Stimulated activated naive CD4-positive, alpha-beta T cell treated with Interleukin-2 at 50 U/mL for 16 hours (primary cell): Measurements from ENCODE around the gene DUS2.
"Not testable (repeated sequence)": the region's sequence is repeated elsewhere in the genome, so short reads cannot be mapped to it uniquely, and the experiment has no call there.

Experiments used
- DNase-seq: peaks from one replicate; lab custom pipeline; 2025; lab: John Stamatoyannopoulos, UW

The DUS2 gene

DNA sequence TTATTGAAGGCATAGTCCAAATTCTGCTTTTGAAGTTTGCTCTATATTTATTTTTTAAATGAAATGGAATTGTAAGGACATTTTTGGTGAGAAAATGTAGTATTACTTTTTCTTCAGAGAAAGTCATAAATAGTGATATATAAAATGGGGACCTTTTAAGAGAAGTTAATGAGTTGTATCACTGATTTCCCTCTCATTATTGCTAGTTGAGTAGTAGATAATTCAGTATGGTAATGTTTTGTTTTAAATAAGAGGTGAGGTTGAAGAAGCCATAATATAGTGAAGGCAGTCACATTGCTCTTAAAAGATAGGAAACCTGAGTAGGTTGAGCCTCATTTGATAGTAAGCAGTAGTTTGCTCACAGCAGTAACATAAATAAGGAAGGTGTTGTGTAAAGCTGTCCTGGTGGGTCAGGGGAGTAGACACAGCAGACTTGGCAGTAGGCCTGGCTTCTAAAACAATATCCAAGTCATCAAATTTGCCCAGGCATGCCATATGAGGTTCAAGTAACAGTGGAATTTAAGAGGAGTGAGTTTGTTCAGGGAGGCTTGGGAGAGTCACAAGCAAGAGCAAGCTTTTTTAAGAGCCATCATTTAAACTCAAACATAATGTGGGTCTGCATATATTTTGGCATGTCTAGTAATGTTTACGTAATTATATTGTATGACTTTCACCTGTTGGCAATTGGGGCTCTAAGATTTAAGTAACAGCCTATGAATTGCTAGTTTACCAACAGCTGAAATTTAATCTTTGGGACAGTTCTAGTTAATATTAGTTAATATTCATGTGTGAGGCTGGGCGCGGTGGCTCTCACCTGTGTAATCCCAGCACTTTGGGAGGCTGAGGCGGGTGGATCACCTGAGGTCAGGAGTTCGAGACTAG, 68.5 kb downstream of the DUS2 start:
- DNase-seq = no peak

DNA sequence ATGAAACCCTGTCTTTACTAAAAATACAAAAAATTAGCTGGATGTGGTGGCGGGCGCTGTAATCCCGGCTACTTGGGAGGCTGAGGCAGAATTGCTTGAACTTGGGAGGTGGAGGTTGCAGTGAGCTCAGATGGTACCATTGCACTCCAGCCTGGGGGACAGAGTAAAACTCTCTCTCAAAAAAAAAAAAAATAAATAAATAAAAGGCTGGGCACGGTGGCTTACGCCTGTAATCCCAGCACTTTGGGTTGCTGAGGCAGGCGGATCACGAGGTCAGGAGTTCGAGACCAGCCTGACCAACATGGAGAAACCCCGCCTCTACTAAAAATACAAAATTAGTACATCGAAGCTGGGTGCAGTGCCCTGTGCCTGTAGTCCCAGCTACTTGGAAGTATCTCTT, 69.2 kb downstream of the DUS2 start:
- DNase-seq = not testable (repeated sequence)

DNA sequence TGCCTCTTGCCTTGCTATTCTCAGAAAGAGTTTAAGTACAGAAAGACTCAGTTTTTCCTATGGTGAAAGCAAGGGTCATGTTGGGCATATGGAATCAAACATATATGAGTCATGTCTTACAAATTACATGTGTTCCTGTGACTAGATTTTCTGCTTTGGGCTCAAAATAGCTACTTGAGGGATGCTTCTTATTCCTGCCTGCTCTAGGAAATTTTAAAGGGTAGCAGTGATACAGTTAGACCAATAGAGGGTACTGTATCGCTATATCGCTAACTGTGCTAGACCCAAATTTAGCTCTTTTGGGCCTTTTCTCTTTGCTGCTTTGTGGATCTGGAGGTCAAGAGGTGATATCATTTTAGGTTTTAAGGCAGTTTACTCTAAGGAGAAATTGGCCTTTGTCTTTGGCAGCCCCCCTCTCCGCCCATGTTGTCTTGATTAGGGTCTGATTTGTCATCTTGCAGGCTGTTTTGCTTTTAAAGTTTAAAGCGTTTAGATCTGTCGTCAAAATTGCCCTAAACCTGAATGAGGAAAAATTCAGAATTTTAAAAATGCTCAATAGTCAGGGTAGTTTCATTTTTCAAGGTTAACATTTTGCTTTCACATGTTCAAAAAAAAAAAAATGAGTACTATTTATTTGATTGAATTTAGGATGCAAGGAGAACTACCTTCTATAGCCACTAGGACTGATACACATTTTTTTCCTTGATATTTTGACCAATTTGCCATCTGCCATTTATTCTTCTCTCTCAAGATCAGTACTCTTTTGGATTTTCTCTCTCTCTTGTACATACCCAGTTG, 70.9 kb downstream of the DUS2 start:
- no peak for DNase-seq

DNA sequence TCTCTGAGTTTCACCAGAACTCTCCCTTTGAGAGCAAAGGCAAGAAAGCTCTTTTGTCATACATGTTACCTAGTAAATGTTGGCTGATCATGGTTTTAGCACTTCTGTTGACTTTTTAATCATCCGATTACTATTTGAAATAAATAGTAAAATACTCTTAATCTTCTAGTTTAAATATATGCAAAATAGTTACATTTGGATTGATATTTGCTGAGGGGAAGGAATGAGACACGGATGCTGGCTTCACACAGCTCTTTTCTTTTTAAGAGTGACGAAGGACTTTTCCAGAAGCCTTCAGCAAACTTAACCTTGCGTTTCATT, 71.5 kb downstream of the DUS2 start:
- DNase-seq = no peak

DNA sequence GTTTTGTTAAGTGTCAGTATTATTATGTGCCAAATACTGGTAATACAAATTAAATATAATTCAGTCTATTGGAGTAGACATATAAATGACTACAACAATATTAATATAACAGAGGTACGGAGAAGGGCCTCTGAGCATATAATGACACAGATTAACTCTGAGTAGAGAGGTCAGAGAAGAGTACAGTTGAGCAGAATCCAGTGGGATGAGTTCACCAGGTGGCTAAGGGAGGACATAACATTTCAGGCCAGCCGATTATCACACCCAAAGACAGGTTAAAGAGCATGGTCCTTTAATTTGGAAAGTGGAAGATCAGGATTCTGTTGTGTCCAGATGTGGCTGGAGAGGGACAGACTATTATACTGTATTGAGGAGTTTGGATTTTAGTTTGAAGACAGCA, 73.4 kb downstream of the DUS2 start:
- no peak for DNase-seq

DNA sequence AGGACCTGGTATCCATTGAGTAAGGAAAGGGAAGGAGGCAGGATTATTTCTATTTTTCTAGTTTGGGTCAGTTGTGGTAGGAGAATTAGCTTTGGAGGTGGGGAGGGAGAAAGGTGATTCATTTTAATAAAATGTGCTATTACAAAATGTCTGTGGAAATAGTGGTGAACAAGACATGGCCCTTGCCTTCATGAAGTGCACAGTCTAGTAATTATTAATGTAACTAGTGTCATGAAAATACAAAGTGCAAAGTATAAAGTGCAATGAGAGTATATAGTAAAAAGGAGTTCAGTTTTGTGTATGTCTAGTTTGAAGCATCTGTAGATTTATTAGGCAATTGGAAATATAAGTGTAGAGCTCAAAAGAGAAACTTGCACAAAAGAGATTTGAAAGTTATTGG, 74.0 kb downstream of the DUS2 start:
- no peak for DNase-seq

DNA sequence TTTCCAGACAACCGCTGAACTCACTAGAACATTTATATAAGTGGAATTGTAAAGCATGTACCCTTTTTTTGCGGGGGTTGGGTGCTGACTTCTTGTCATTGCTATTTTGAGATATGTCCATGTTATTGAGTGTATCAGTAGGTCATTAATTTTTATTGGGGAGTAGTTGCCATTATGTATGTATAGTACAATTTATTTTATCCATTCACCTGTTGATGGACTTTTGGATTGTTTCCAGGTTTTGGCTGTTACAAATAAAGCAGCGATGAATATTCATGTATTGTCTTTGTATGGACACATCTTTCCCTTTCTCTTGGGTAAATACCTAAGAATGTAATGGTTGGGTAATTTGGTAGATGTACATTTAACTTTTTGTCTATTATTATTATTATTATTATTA, 74.8 kb downstream of the DUS2 start:
- no peak for DNase-seq

DNA sequence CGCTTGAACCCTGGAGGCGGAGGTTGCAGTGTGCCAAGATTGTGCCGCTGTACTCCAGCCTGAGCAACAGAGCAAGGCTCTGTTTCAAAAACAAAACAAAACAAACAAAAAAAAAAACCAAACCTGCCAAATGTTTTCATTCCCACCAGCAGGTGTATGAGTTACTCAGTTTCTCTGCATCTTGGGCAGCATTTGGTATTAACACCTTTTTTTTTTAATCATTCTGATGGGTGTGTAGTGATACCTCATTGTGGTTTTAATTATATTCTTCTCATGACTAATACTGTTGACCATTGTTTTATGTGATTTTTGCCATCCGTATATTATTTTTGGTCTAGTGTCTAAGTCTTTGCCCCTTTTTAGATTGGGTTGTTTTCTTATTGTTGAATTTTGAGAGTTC, 77.4 kb downstream of the DUS2 start:
- DNase-seq = no peak

DNA sequence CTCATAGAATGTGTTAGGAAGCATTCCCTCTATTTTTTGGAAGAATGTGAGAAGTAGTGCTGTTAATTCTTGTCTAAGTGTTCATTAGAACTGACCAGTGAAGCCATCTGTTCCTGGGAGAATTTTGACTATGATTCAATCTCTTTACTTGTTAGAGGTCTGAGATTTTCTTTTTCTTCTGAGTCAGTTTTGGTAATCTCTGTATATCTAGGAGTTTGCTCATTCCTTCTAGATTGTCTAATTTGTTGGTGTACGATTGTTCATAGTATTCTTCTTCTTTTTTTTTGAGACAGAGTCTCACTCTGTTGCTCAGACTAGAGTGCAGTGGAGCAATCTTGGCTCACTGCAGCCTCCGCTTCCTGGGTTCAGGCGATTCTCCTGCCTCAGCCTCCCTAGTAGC, 82.5 kb downstream of the DUS2 start:
- no peak for DNase-seq

DNA sequence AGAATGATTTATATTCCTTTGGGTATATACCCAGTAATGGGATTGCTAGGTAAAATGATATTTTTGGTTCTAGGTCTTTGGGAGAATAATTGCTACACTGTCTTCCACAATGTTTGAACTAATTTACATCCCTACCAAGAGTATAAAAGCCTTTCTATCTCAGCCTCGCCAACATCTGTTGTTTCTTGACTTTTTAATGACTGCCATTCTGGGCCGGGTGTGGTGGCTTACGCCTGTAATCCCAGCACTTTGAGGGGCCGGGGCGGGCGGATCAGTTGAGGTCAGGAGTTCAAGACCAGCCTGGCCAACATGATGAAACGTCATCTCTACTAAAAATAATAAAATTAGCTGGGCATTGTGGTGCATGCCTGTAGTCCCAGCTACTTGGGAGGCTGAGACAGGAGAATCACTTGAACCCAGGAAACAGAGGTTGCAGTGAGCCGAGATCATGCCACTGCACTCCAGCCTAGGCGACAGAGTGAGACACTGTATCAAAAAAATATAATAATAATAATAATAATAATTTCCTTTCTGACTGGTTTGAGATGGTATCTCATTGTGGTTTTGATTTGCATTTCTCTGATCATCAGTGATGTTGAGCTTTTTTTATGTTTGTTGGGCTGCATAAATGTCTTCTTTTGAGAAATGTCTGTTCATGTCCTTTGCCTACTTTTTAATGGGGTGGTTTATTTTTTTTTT, 84.3 kb downstream of the DUS2 start:
- DNase-seq = not testable (repeated sequence)

DNA sequence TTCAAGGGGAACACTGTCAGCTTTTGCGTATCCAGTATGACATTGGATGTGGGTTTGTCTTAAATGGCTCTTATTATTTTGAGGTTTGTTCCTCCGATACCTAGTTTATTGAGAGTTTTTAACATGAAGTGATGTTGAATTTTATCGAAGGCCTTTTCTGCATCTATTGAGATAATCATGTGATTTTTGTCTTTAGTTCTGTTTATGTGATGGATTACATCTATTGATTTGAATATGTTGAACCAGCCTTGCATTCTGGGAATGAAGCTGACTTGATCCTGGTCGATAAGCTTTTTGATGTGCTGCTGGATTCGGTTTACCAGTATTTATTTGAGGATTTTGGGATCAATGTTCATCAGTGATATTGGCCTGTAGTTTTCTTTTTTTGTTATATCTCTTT, 86.1 kb downstream of the DUS2 start:
- not testable (repeated sequence) for DNase-seq

DNA sequence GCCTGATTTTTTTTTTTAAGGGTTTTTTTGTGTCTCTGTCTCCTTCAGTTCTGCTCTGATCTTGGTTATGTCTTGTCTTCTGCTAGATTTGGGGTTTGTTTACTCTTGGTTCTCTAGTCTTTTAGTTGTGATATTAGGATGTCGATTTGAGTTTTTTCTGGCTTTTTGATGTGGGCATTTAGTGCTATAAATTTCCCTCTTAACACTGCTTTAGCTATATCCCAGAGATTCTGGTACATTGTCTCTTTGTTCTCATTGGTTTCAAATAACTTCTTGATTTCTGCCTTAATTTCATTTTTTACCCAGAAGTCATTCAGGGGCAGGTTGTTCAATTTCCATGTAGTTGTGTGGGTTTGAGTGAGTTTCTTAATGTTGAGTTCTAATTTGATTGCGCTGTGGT, 87.5 kb downstream of the DUS2 start:
- DNase-seq = not testable (repeated sequence)

DNA sequence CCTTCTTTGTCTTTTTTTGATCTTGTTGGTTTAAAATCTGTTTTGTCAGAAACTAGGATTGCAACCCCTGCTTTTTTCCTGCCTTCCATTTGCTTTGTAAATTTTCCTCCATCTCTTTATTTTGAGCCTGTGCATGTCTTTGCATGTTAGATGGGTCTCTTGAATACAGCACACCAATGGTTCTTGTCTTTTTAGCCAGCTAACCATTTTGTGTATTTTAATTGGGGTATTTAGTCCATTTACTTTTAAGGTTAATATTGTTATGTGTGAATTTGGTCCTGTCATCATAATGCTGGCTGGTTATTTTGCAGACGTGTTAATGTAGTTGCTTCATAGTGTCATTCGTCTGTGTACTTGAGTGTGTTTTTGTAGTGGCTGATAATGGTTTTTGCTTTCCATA, 88.3 kb downstream of the DUS2 start:
- DNase-seq = no peak

DNA sequence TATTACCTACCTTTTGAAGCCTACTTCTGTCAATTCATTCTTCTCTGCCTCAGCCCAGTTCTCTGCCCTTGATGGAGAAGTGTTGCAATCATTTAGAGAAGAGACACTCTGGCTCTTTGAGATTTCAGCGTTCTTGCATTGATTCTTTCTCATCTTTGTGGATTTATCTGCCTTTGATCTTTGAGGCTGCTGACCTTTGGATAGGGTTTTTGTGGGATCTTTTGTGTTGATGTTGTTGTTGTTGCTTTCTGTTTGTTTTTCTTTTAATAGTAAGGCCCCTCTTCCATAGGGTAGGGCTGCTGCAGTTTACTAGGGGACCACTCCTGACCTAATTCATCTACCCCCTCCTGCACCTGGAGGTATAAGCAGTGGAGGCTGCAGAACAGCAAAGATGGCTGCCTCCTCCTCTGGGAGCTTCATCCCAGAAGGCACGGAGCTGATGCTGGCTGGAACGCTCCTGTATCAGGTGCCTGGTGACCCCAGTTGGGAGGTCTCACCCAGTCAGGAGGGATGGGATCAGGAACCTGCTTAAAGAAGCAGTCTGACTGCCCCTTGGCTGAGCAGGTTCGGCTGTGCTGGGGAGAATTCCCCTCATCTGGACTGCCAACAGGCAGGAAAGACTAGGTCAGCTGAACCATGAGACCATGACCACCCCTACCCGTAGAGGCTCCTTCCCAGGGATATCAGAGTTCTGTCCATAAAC, 90.1 kb downstream of the DUS2 start:
- no peak for DNase-seq

DNA sequence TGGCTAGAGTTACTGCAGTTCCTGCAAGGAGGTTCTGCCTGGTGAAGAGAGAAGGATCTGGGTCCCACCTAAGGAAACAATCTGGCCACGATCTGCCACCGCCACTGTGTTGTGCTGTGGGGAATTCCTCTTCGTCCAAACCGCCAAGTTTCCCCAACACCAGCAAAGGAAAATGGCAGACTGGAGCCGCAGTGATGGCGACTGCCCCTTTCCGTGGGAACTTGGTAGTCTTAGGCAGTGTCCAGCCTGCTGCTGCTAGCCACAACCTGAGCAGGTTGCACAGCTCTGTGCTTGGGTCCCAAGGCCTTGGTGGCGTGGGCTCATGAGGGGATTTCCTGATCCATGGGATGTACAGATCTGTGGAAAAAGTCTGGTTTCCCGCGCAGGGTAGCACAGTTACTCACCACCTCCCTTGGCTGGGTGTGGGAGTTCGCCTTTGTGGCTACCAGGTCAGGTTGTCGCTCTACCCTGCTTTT, 90.7 kb downstream of the DUS2 start:
- DNase-seq = no peak

DNA sequence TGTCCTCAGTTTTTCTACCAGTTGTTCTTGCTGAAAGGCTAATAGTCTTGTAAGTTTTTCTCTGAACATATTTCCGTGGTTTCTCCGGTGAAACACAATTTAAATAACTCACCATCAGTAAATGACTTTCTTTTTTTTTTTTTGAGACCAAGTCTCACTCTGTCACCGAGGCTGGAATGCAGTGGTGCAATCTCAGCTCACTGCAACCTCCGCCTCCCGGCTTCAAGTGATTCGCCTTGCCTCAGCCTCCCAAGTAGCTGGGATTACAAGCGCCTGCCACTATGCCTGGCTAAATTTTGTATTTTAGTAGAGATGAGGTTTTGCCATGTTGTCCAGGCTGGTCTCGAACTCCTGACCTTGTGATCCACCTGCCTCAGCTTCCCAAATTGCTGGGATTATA, 91.9 kb downstream of the DUS2 start:
- not testable (repeated sequence) for DNase-seq

DNA sequence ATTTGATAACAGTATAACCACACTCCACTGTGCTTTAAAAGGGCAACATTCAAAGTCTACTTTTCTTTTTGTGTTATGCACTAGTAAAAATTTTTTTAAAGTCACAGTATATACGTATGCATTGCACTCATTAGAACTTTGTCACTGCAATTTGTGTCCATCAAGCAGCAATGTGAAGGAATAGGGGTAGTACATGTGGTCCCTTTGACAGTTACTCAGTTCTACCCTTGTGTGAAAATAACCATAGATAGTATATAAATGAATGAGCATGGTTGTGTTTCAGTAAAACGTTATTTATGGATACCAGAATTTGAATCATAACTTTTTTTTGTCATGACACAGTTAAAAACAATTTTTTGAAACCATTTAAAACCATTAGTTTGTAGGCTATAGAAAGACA, 92.8 kb downstream of the DUS2 start:
- no peak for DNase-seq

DNA sequence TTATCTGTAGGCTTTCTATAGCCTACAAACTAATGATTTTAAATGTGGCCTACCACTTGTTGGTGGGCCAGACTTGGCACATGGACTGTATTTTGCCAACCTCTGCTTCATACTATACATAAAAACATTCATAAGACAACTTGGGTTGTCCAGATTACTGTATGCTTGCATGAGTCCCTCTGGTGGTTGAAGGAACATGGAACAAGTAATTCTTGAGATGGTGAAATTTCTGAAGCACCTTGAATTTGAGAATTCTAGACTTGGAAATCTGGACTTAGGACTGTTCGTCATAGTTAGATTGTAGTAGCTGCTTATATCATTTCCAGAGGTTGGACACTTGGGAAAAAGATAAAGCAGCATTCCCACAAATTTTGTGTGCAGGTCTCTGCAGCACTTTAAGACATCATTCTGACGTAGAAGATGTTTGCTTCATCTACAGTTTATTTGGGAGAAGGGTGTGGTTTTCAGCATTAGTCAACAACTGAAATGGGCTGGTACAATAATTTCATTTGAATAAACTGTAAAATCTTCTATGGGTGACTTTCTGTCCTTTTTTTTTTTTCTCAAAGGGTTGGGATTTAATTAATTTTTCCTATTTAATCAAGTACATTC, 93.3 kb downstream of the DUS2 start:
- DNase-seq = no peak

DNA sequence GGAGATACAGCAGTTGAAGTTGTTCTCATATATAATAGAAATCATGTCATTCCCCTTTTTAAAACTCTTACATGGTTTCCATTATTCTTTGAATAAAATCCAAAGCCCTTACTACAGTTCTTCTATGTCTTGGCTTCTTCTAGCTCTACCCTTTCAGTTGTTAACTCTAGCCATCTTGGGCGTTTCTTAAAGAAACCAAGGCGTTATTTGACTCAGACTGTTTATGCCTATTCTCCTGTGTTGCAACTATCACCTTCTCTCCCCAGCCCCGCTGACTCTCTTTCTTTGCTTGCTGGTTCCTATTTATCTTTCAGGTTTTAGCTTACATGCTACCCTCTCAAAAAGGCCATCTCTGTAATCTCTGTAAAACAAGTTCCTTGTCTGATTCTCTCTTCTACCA, 94.8 kb downstream of the DUS2 start:
- DNase-seq = no peak

DNA sequence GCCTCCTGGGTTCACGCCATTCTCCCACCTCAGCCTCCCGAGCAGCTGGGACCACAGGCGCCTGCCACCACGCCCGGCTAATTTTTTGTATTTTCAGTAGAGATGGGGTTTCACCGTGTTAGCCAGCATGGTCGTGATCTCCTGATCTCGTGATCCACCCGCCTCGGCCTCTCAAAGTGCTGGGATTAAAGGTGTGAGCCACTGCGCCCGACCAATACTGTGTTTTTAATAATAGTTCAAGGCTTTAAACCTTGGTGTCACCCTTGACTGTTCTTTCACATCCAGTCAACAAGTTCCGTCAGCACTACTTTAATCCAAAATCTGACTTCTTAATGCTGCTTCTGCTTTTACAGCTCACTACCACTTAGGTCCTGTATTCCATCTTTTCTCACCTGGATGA, 95.9 kb downstream of the DUS2 start:
- not testable (repeated sequence) for DNase-seq

DNA sequence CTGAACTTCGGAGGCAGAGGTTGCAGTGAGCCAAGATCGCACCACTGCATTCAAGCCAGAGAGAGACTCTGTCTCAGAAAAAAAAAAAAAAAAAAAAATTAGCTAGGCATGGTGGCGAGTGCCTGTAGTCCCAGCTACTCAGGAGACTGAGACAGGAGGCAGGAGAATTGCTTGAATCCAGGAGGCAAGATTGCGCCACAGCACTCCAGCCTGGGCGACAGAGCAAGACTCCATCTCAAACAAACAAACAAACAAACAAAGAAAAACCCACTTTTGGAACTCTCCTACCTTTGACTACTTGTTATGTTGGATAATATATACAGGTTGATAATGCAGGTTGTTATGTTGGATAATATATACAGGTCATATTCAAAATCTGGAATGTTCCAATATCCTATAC, 97.4 kb downstream of the DUS2 start:
- not testable (repeated sequence) for DNase-seq

DNA sequence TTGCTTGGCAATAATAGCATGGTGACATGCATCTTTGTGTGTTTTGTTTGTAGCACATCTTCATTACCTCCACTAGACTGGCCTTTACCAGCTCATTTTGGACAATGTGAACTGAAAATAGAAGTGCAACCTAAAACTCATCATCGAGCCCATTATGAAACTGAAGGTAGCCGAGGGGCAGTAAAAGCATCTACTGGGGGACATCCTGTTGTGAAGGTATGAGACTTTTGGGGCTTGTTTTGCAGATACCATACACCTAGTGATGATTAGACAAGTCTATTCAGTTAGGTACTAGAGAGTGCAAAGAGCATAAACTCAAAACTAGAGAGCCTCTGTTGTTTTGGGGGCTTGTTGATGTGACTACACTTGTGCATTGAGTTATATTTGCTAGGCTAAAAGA, 103.3 kb downstream of the DUS2 start:
- DNase-seq = no peak
